Kasumi-1 (cell line): ENCODE measurements around the gene ZNF417.
"Not testable (repeated sequence)": the region's sequence is repeated elsewhere in the genome, so short reads cannot be mapped to it uniquely, and the experiment has no call there.

Source experiments
- DNase-seq, 2 experiments: peaks; one replicate each; lab custom pipeline; 2025; lab: John Stamatoyannopoulos, UW

ZNF417 gene

GRCh38 chr19:57916168-57916995, at the start of gene ZNF417:
Gene ZNF417 (minus strand): TSS chr19:57916592. CDS start chr19:57916411, 181 bp downstream.
- DNase-seq, result peak; percentile 95

- no peak for DNase-seq
Measured at GRCh38 chr19:57964761-57965160, 48.4 kb upstream of the ZNF417 start.

GRCh38 chr19:57961785-57962184, 45.4 kb upstream of the ZNF417 start:
- no peak for DNase-seq

GRCh38 chr19:57954996-57955395, 38.6 kb upstream of the ZNF417 start:
- no peak for DNase-seq

- DNase-seq, result no peak
Measured at GRCh38 chr19:57949702-57950101, 33.3 kb upstream of the ZNF417 start.

- no peak for DNase-seq
Measured at GRCh38 chr19:57949296-57949695, 32.9 kb upstream of the ZNF417 start.

GRCh38 chr19:57947419-57948134, 31.2 kb upstream of the ZNF417 start, which contains the start of gene ZNF256:
Gene ZNF256 (minus strand): TSS chr19:57947706. CDS start chr19:57947474, 232 bp downstream.
- DNase-seq, result peak; percentile 84 to 90

- no peak for DNase-seq
Measured at GRCh38 chr19:57947088-57947418, 30.7 kb upstream of the ZNF417 start.

GRCh38 chr19:57946316-57946715, 29.9 kb upstream of the ZNF417 start:
- DNase-seq, result no peak

GRCh38 chr19:57941593-57941992, 25.2 kb upstream of the ZNF417 start:
- DNase-seq, result no peak

- no peak for DNase-seq
Measured at GRCh38 chr19:57935731-57936130, 19.3 kb upstream of the ZNF417 start.

- no peak for DNase-seq
Measured at GRCh38 chr19:57934820-57935665, 18.7 kb upstream of the ZNF417 start, which contains the start of gene ZNF418. Gene ZNF418 (minus strand): TSS chr19:57935402. CDS start chr19:57933822, 1,580 bp downstream.

- DNase-seq, result no peak
Measured at GRCh38 chr19:57927587-57927986, 11.2 kb upstream of the ZNF417 start.

- DNase-seq, result no peak
Measured at GRCh38 chr19:57914531-57914930, 1.9 kb downstream of the ZNF417 start.

- DNase-seq, result no peak
Measured at GRCh38 chr19:57907394-57907793, 9.0 kb downstream of the ZNF417 start.

GRCh38 chr19:57905258-57905657, 11.1 kb downstream of the ZNF417 start:
- no peak for DNase-seq

GRCh38 chr19:57903618-57904184, 12.7 kb downstream of the ZNF417 start:
- no peak for DNase-seq

GRCh38 chr19:57900311-57900710, 16.1 kb downstream of the ZNF417 start:
- DNase-seq, result no peak

GRCh38 chr19:57890706-57891105, 25.7 kb downstream of the ZNF417 start:
- DNase-seq, result not testable (repeated sequence)

- DNase-seq, result no peak
Measured at GRCh38 chr19:57888560-57889231, 27.7 kb downstream of the ZNF417 start, which contains the start of gene ZNF814. Gene ZNF814 (minus strand): TSS chr19:57889037. CDS start chr19:57888802, 235 bp downstream.

- DNase-seq, result no peak
Measured at GRCh38 chr19:57888107-57888559, 28.3 kb downstream of the ZNF417 start.
